Heart left ventricle (tissue), 16 donors: ENCODE data around the gene SLN. TPM values are rescaled to one million over a fixed set of nuclear protein-coding genes. Genes with fewer than 3 reads are reported as not detected.

Experiments
- ATAC-seq, 4 donors: fragments of 200-7000 bp; cut with Tn5 transposase; one replicate each; pipeline ENCODE4 v1.9.1; 2020 to 2022; ENCODE audit warnings: moderate library complexity in 4 of 4, mild to moderate bottlenecking in 3 of 4, moderate number of reproducible peaks in 1 of 4
- DNase-seq, 5 donors: peaks; one replicate each; pipeline ENCODE4 v3.0.0-alpha.2; 2020
- H3K27ac ChIP-seq, 12 donors: fragments of 200-600 bp; sonication (generic) in 4 of 12; one replicate each; pipeline versions ENCODE4 v1.5.0 to v1.8.0; 2016 to 2022; ENCODE audit warnings: mild to moderate bottlenecking in 2 of 12
- H3K27me3 ChIP-seq, 9 donors: fragments of 200-600 bp; sonication (generic) in 2 of 9; one replicate each; pipeline versions ENCODE4 v1.5.1 to v1.8.0; 2016 to 2022; ENCODE audit warnings: mild to moderate bottlenecking in 3 of 9
- H3K36me3 ChIP-seq, 9 donors: fragments of 200-600 bp; sonication (generic) in 2 of 9; one replicate each; pipeline versions ENCODE4 v1.5.0 to v1.8.0; 2018 to 2022; ENCODE audit warnings: mild to moderate bottlenecking in 2 of 9
- H3K4me1 ChIP-seq, 12 donors: fragments of 200-600 bp; sonication (generic) in 4 of 12; one replicate each; pipeline versions ENCODE4 v1.5.0 to v1.8.0; 2016 to 2022; ENCODE audit warnings: mild to moderate bottlenecking in 3 of 12
- H3K4me3 ChIP-seq, 12 donors: fragments of 200-600 bp; sonication (generic) in 4 of 12; one replicate each; pipeline versions ENCODE4 v1.5.0 to v1.8.0; 2017 to 2022; ENCODE audit warnings: mild to moderate bottlenecking in 9 of 12, moderate library complexity in 4 of 12
- H3K9me3 ChIP-seq, 12 donors: fragments of 200-600 bp; sonication (generic) in 4 of 12; one replicate each; pipeline versions ENCODE4 v1.5.0 to v1.8.0; 2016 to 2022; ENCODE audit warnings: mild to moderate bottlenecking in 1 of 12
- CTCF ChIP-seq, 12 donors: fragments of 200-600 bp; sonication (generic) in 4 of 12; IDR thresholded peaks; one replicate each; pipeline versions ENCODE4 v1.5.0 to v1.8.0; 2018 to 2022; ENCODE audit warnings: antibody characterized with exemption in 12 of 12, mild to moderate bottlenecking in 5 of 12
- POLR2A ChIP-seq, 2 donors: fragments of 450-650 bp; IDR thresholded peaks; one replicate each; pipeline ENCODE4 v1.6.1; 2017; ENCODE audit warnings: antibody characterized with exemption in 2 of 2, mild to moderate bottlenecking in 2 of 2, moderate library complexity in 2 of 2
- WGBS, 4 donors: extraction: QIAGEN DNeasy Blood & Tissue Kit in 2 of 4; methylation state at CpG; one replicate each; pipeline versions ENCODE4 v1.1.5 to v1.1.7; 2013 to 2018; 5-methylcytosine and 5-hydroxymethylcytosine counted together
- intact Hi-C, 10 donors: fragments of 100-400 bp; cut with DNase I; formaldehyde crosslinking; loops; one replicate each; pipeline versions ENCODE4 v1.11.1 to v1.14.2; 2022
- polyA plus RNA-seq, 2 donors: library from polyadenylated mRNA; stranded (reverse); fragments of 200-250 nt; gene quantifications; one replicate each; pipeline ENCODE4 v1.2.3, GENCODE V29; 2013
- total RNA-seq, 9 donors: library from RNA; depleted of rRNA in 2 of 9; stranded (reverse); fragments of >200 nt in 2 of 9; fragmentation: NEBNext Ultra II Directional in 3 of 9; extraction: Animal tissue kit (Norgen Biotek cat#: 25700) in 3 of 9; gene quantifications; one replicate each; pipeline versions ENCODE4 v1.1.0 to v1.2.4, GENCODE V29; 2016 to 2023
- donor health status: ischemic (EF 13 %, LVEDD 7.1; RV severe dilation, severe dysfunction).
- donor health status: healthy with polysubstance abuse.
- donor health status: DM: no; HTN: yes; CAD: no.
- donor health status: DM: no; HTN: no; CAD: no.
- donor health status: ischemic (EF 25% LVEDD 6.9; RV normal size, moderate dysfunction).
- donor health status: ischemic (EF 25% LVEDD 5.7; RV mildly dilated, moderate dysfunction).
- donor health status: healthy.
- donor health status: DM: yes; HTN: yes; CAD: no.
- donor health status: ischemic (EF 35%, LVEDD 5.7; RV mildly dilated, moderate dysfunction).
- donor health status: nonischemic (EF 11% LVEDD 7.7; RV severe dilation, severe dysfunction).
- donor health status: DM: yes; HTN: yes; CAD: no.
- donor health status: PGD.
- donor health status: ischemic (EF 29% LVEDD 5.4; RV normal size, mild dysfunction).
- donor health status: nonischemic (EF 23%, LVEDD 6.1; RV moderate dilation, normal function).

SLN gene
- total and polyA plus RNA-seq, 11 donors: 1.1 to 64.8 (median 2.6) TPM

- H3K9me3 ChIP-seq: peaks cover 0 to 9% (median 0%) of the 10 kb centered on the region in 12 donors
- no peak for DNase-seq
- TF ChIP-seq CTCF (IDR thresholded peaks at IDR 0.05): no peak
- no peak for TF ChIP-seq POLR2A (IDR thresholded peaks at IDR 0.05)
- H3K4me1 ChIP-seq: no peaks in the 10 kb centered on the region
- no peak overlapping the region for H3K27ac ChIP-seq
- no peaks in the 10 kb centered on the region for H3K36me3 ChIP-seq
- H3K4me3 ChIP-seq: no peak overlapping the region
- 85 to 91% (median 87%) methylated on average over 4 of the region's 4 CpGs for WGBS, 4 donors
- ATAC-seq: no peak
- intact Hi-C loops: no loop called here
- peaks cover 0 to 8% (median 0%) of the 10 kb centered on the region in 9 donors for H3K27me3 ChIP-seq
Measured at GRCh38 chr11:107740271-107740670, 28.4 kb upstream of the SLN start.

- Histone ChIP-seq H3K27ac (no peak overlapping the region), H3K4me3 (no peak overlapping the region), H3K36me3 (no peaks in the 10 kb centered on the region), H3K4me1 (no peaks in the 10 kb centered on the region), H3K9me3 (peaks cover 0 to 9% (median 0%) of the 10 kb centered on the region in 12 donors), H3K27me3 (peaks cover 0 to 4% (median 0%) of the 10 kb centered on the region in 9 donors)
- WGBS, 4 donors: 29 to 57% (median 43%) methylated on average over 1 of the region's 1 CpG
- ATAC-seq: no peak
- intact Hi-C loops: no loop called here
- TF ChIP-seq POLR2A (IDR thresholded peaks at IDR 0.05) (no peak), CTCF (IDR thresholded peaks at IDR 0.05) (no peak)
- DNase-seq: no peak
Measured at GRCh38 chr11:107736546-107736945, 24.7 kb upstream of the SLN start.

GRCh38 chr11:107733518-107733917 is 21.7 kb upstream of the SLN start:
- 86 to 93% (median 91%) methylated on average over 3 of the region's 3 CpGs for WGBS, 4 donors
- Histone ChIP-seq H3K9me3 (no peaks in the 10 kb centered on the region), H3K36me3 (no peaks in the 10 kb centered on the region), H3K27me3 (peaks cover 0 to 4% (median 0%) of the 10 kb centered on the region in 9 donors), H3K4me1 (no peaks in the 10 kb centered on the region), H3K27ac (no peak overlapping the region), H3K4me3 (no peak overlapping the region)
- TF ChIP-seq POLR2A (IDR thresholded peaks at IDR 0.05): no peak
- TF ChIP-seq CTCF (IDR thresholded peaks at IDR 0.05): no peak
- no peak for DNase-seq
- ATAC-seq: no peak
- intact Hi-C loops: no loop called here

- Histone ChIP-seq H3K4me1 (no peaks in the 10 kb centered on the region), H3K27ac (no peak overlapping the region), H3K9me3 (no peaks in the 10 kb centered on the region), H3K4me3 (no peak overlapping the region), H3K36me3 (no peaks in the 10 kb centered on the region), H3K27me3 (peaks cover 0 to 4% (median 0%) of the 10 kb centered on the region in 9 donors)
- DNase-seq (no peak), ATAC-seq (no peak)
- WGBS, 4 donors: 91 to 94% (median 92%) methylated on average over 10 of the region's 10 CpGs
- intact Hi-C loops: no loop called here
- no peak for TF ChIP-seq POLR2A (IDR thresholded peaks at IDR 0.05)
- no peak for TF ChIP-seq CTCF (IDR thresholded peaks at IDR 0.05)
Measured at GRCh38 chr11:107732689-107733051, 20.8 kb upstream of the SLN start.
